GM19240 (cell line): Measurements from ENCODE around the gene RFC2.

Experiments
- DNase-seq: peaks from one replicate; pipeline ENCODE4 v3.0.0; 2011; ENCODE audit warnings: low spot score; ENCODE audit not compliant: insufficient read length

The RFC2 gene

GRCh38 chr7:74193054-74193453, 61.1 kb downstream of the RFC2 start:
- DNase-seq, result no peak

GRCh38 chr7:74191231-74191630, 63.0 kb downstream of the RFC2 start:
- no peak for DNase-seq

GRCh38 chr7:74190259-74190658, 63.9 kb downstream of the RFC2 start:
- DNase-seq, result no peak

GRCh38 chr7:74187915-74188675, 66.1 kb downstream of the RFC2 start:
- DNase-seq, result no peak

- no peak for DNase-seq
Observed at GRCh38 chr7:74185636-74186035, 68.6 kb downstream of the RFC2 start.

GRCh38 chr7:74185016-74185415, 69.2 kb downstream of the RFC2 start:
- no peak for DNase-seq

GRCh38 chr7:74183653-74184450, 70.3 kb downstream of the RFC2 start:
- DNase-seq, result no peak

- DNase-seq, result no peak
Observed at GRCh38 chr7:74183142-74183541, 71.1 kb downstream of the RFC2 start.

GRCh38 chr7:74182453-74183090, 71.6 kb downstream of the RFC2 start:
- no peak for DNase-seq

GRCh38 chr7:74181821-74182220, 72.4 kb downstream of the RFC2 start:
- DNase-seq, result no peak
